ENCODE measurements around the gene B4GALT1. TPM values are rescaled to one million over a fixed set of nuclear protein-coding genes. Genes with fewer than 3 reads are reported as not detected.

B4GALT1 gene
- total and polyA plus RNA-seq, 2 donors (not counting 1 experiment from before 2014, with no cell fraction given): 24.1 to 64.8 TPM

- no peak for TF ChIP-seq EZH2 (IDR thresholded peaks at IDR 0.05; ENCODE audit: low read length, missing control alignments)
- TF ChIP-seq CTCF (conservative IDR thresholded peaks at IDR 0.05 in 1 of 2, IDR thresholded peaks at IDR 0.05 in 1 of 2; ENCODE audit: low read depth in 1 of 2, low read length in 2 of 2): no peak
- no peak overlapping the region for H3K4me3 ChIP-seq (replicated peaks in 1 of 4; ENCODE audit: control extremely low read depth in 1 of 4, insufficient read depth in 1 of 4, low read depth in 3 of 4, low read length in 4 of 4)
- H3K27ac ChIP-seq (ENCODE audit: insufficient read depth, low read length): peak overlapping the region; percentile 75
- H4K20me1 ChIP-seq (ENCODE audit: control insufficient read depth, extremely low read depth, insufficient read depth, low read length): no peaks in the 10 kb centered on the region
- peak; percentile 71 to 98 for DNase-seq (ENCODE audit: low read depth in 2 of 2)
- H3K4me1 ChIP-seq (ENCODE audit: control insufficient read depth, extremely low read depth, insufficient read depth, low read length): peaks cover 15% of the 10 kb centered on the region
- H3K9me3 ChIP-seq (ENCODE audit: control insufficient read depth, insufficient read depth, low read depth, low read length): no peaks in the 10 kb centered on the region
- no peak overlapping the region for H3K9ac ChIP-seq (ENCODE audit: insufficient read depth, low read length)
- H3K36me3 ChIP-seq (ENCODE audit: control insufficient read depth, insufficient read depth, low read length): peaks cover 3% of the 10 kb centered on the region
- H2AFZ ChIP-seq (ENCODE audit: low read length): peak overlapping the region; percentile 66
- peak overlapping the region; percentile 40 for H3K4me2 ChIP-seq (ENCODE audit: extremely low read depth, insufficient read depth, low read length)
- no peaks in the 10 kb centered on the region for H3K27me3 ChIP-seq (ENCODE audit: control insufficient read depth, insufficient read depth, low read length)
- H3K79me2 ChIP-seq (ENCODE audit: control insufficient read depth, insufficient read depth, low read length): no peaks in the 10 kb centered on the region
These were observed 60.1 kb downstream of the B4GALT1 start for GRCh38 chr9:33106827-33107621.

- Histone ChIP-seq H3K4me3 (replicated peaks in 1 of 4; ENCODE audit: control extremely low read depth in 1 of 4, insufficient read depth in 1 of 4, low read depth in 3 of 4, low read length in 4 of 4) (no peak overlapping the region), H3K27me3 (ENCODE audit: control insufficient read depth, insufficient read depth, low read length) (no peaks in the 10 kb centered on the region), H3K27ac (ENCODE audit: insufficient read depth, low read length) (peak overlapping the region; percentile 75), H3K4me2 (ENCODE audit: extremely low read depth, insufficient read depth, low read length) (no peak overlapping the region), H3K9ac (ENCODE audit: insufficient read depth, low read length) (no peak overlapping the region), H4K20me1 (ENCODE audit: control insufficient read depth, extremely low read depth, insufficient read depth, low read length) (no peaks in the 10 kb centered on the region), H2AFZ (ENCODE audit: low read length) (no peak overlapping the region), H3K9me3 (ENCODE audit: control insufficient read depth, insufficient read depth, low read depth, low read length) (no peaks in the 10 kb centered on the region), H3K4me1 (ENCODE audit: control insufficient read depth, extremely low read depth, insufficient read depth, low read length) (peaks cover 21% of the 10 kb centered on the region), H3K79me2 (ENCODE audit: control insufficient read depth, insufficient read depth, low read length) (no peaks in the 10 kb centered on the region), H3K36me3 (ENCODE audit: control insufficient read depth, insufficient read depth, low read length) (peaks cover under 1% of the 10 kb centered on the region)
- no peak for DNase-seq (ENCODE audit: low read depth in 2 of 2)
- TF ChIP-seq EZH2 (IDR thresholded peaks at IDR 0.05; ENCODE audit: low read length, missing control alignments) (no peak), CTCF (conservative IDR thresholded peaks at IDR 0.05 in 1 of 2, IDR thresholded peaks at IDR 0.05 in 1 of 2; ENCODE audit: low read depth in 1 of 2, low read length in 2 of 2) (no peak)
These were observed 60.8 kb downstream of the B4GALT1 start for GRCh38 chr9:33106372-33106771.

GRCh38 chr9:33105959-33106358, 61.2 kb downstream of the B4GALT1 start:
- Histone ChIP-seq H3K9ac (ENCODE audit: insufficient read depth, low read length) (no peak overlapping the region), H3K4me2 (ENCODE audit: extremely low read depth, insufficient read depth, low read length) (no peak overlapping the region), H3K79me2 (ENCODE audit: control insufficient read depth, insufficient read depth, low read length) (no peaks in the 10 kb centered on the region), H3K4me1 (ENCODE audit: control insufficient read depth, extremely low read depth, insufficient read depth, low read length) (peaks cover 22% of the 10 kb centered on the region), H4K20me1 (ENCODE audit: control insufficient read depth, extremely low read depth, insufficient read depth, low read length) (no peaks in the 10 kb centered on the region), H3K36me3 (ENCODE audit: control insufficient read depth, insufficient read depth, low read length) (no peaks in the 10 kb centered on the region), H3K9me3 (ENCODE audit: control insufficient read depth, insufficient read depth, low read depth, low read length) (no peaks in the 10 kb centered on the region), H2AFZ (ENCODE audit: low read length) (no peak overlapping the region), H3K27me3 (ENCODE audit: control insufficient read depth, insufficient read depth, low read length) (no peaks in the 10 kb centered on the region), H3K4me3 (replicated peaks in 1 of 4; ENCODE audit: control extremely low read depth in 1 of 4, insufficient read depth in 1 of 4, low read depth in 3 of 4, low read length in 4 of 4) (no peak overlapping the region), H3K27ac (ENCODE audit: insufficient read depth, low read length) (no peak overlapping the region)
- peak in 1 of 2 donors; percentile 34 for DNase-seq (ENCODE audit: low read depth in 2 of 2)
- TF ChIP-seq CTCF (conservative IDR thresholded peaks at IDR 0.05 in 1 of 2, IDR thresholded peaks at IDR 0.05 in 1 of 2; ENCODE audit: low read depth in 1 of 2, low read length in 2 of 2): no peak
- TF ChIP-seq EZH2 (IDR thresholded peaks at IDR 0.05; ENCODE audit: low read length, missing control alignments): no peak
